Muscle layer of colon (tissue), 2 donors: ENCODE data around the gene NFKB1.

Experiments used
- H3K27ac ChIP-seq: one replicate; pipeline ENCODE4 v1.7.0; 2013; ENCODE audit warnings: low read depth, mild to moderate bottlenecking, low read length, moderate library complexity
- H3K27me3 ChIP-seq, 2 donors: one replicate each; pipeline ENCODE4 v1.7.0; 2013; ENCODE audit warnings: low read length in 2 of 2, mild to moderate bottlenecking in 2 of 2; ENCODE audit not compliant: insufficient read depth in 2 of 2, control insufficient read depth in 1 of 2
- H3K36me3 ChIP-seq: one replicate; pipeline ENCODE4 v1.7.0; 2013; ENCODE audit warnings: mild to moderate bottlenecking, low read length; ENCODE audit not compliant: insufficient read depth
- H3K4me1 ChIP-seq: one replicate; pipeline ENCODE4 v1.7.0; 2013; ENCODE audit warnings: mild to moderate bottlenecking, low read length; ENCODE audit not compliant: insufficient read depth
- H3K4me3 ChIP-seq, 2 donors: one replicate each; pipeline ENCODE4 v1.7.0; 2013; ENCODE audit warnings: low read length in 2 of 2, low read depth in 1 of 2, mild to moderate bottlenecking in 1 of 2, moderate library complexity in 1 of 2
- H3K9ac ChIP-seq: one replicate; pipeline ENCODE4 v1.7.0; 2013; ENCODE audit warnings: low read length
- H3K9me3 ChIP-seq: one replicate; pipeline ENCODE4 v1.7.0; 2013; ENCODE audit warnings: mild to moderate bottlenecking, low read length
- donor health status: abdominal sarcoma.
- donor health status: Adenocarcinoma of cecum.

NFKB1 gene

GRCh38 chr4:102521570-102521969, 20.4 kb downstream of the NFKB1 start:
- H3K9ac ChIP-seq = no peak overlapping the region
- no peaks in the 10 kb centered on the region for H3K27me3 ChIP-seq
- H3K9me3 ChIP-seq = peaks cover 4% of the 10 kb centered on the region
- peaks cover 15% of the 10 kb centered on the region for H3K4me1 ChIP-seq
- H3K36me3 ChIP-seq = no peaks in the 10 kb centered on the region
- no peak overlapping the region for H3K27ac ChIP-seq
- no peak overlapping the region for H3K4me3 ChIP-seq

- Histone ChIP-seq H3K27ac (no peak overlapping the region), H3K9ac (no peak overlapping the region), H3K27me3 (no peaks in the 10 kb centered on the region), H3K9me3 (no peaks in the 10 kb centered on the region), H3K4me1 (peaks cover 15% of the 10 kb centered on the region), H3K4me3 (no peak overlapping the region), H3K36me3 (no peaks in the 10 kb centered on the region)
These were observed 20.9 kb downstream of the NFKB1 start for GRCh38 chr4:102522031-102522440.

- H3K27me3 ChIP-seq = no peaks in the 10 kb centered on the region
- H3K9ac ChIP-seq = no peak overlapping the region
- H3K9me3 ChIP-seq = no peaks in the 10 kb centered on the region
- no peak overlapping the region for H3K27ac ChIP-seq
- H3K4me1 ChIP-seq = peaks cover 4% of the 10 kb centered on the region
- no peaks in the 10 kb centered on the region for H3K36me3 ChIP-seq
- no peak overlapping the region for H3K4me3 ChIP-seq
These were observed 23.5 kb downstream of the NFKB1 start for GRCh38 chr4:102524691-102525090.

- H3K27me3 ChIP-seq = no peaks in the 10 kb centered on the region
- H3K4me3 ChIP-seq = no peak overlapping the region
- H3K9me3 ChIP-seq = no peaks in the 10 kb centered on the region
- no peak overlapping the region for H3K9ac ChIP-seq
- H3K36me3 ChIP-seq = peaks cover 1% of the 10 kb centered on the region
- H3K4me1 ChIP-seq = peaks cover 4% of the 10 kb centered on the region
- H3K27ac ChIP-seq = no peak overlapping the region
These were observed 23.9 kb downstream of the NFKB1 start for GRCh38 chr4:102525097-102525496.

GRCh38 chr4:102525504-102525903, 24.3 kb downstream of the NFKB1 start:
- Histone ChIP-seq H3K36me3 (peaks cover 5% of the 10 kb centered on the region), H3K27ac (no peak overlapping the region), H3K9me3 (no peaks in the 10 kb centered on the region), H3K4me1 (peaks cover 4% of the 10 kb centered on the region), H3K27me3 (no peaks in the 10 kb centered on the region), H3K4me3 (no peak overlapping the region), H3K9ac (no peak overlapping the region)

GRCh38 chr4:102526532-102526931, 25.4 kb downstream of the NFKB1 start:
- Histone ChIP-seq H3K27ac (no peak overlapping the region), H3K4me3 (no peak overlapping the region), H3K9ac (no peak overlapping the region), H3K9me3 (no peaks in the 10 kb centered on the region), H3K27me3 (no peaks in the 10 kb centered on the region), H3K36me3 (peaks cover 8% of the 10 kb centered on the region), H3K4me1 (peaks cover 4% of the 10 kb centered on the region)

- H3K27ac ChIP-seq = no peak overlapping the region
- H3K36me3 ChIP-seq = peaks cover 8% of the 10 kb centered on the region
- H3K4me3 ChIP-seq = no peak overlapping the region
- H3K9me3 ChIP-seq = no peaks in the 10 kb centered on the region
- peaks cover 4% of the 10 kb centered on the region for H3K4me1 ChIP-seq
- no peaks in the 10 kb centered on the region for H3K27me3 ChIP-seq
- no peak overlapping the region for H3K9ac ChIP-seq
These were observed 26.6 kb downstream of the NFKB1 start for GRCh38 chr4:102527695-102528283.

GRCh38 chr4:102529977-102530376, 28.8 kb downstream of the NFKB1 start:
- no peak overlapping the region for H3K4me3 ChIP-seq
- H3K27ac ChIP-seq = no peak overlapping the region
- no peak overlapping the region for H3K9ac ChIP-seq
- no peaks in the 10 kb centered on the region for H3K4me1 ChIP-seq
- H3K9me3 ChIP-seq = no peaks in the 10 kb centered on the region
- peaks cover 11% of the 10 kb centered on the region for H3K36me3 ChIP-seq
- H3K27me3 ChIP-seq = no peaks in the 10 kb centered on the region

GRCh38 chr4:102530986-102531385, 29.8 kb downstream of the NFKB1 start:
- Histone ChIP-seq H3K4me1 (no peaks in the 10 kb centered on the region), H3K9ac (no peak overlapping the region), H3K27ac (no peak overlapping the region), H3K27me3 (no peaks in the 10 kb centered on the region), H3K36me3 (peaks cover 11% of the 10 kb centered on the region), H3K4me3 (no peak overlapping the region), H3K9me3 (no peaks in the 10 kb centered on the region)

- Histone ChIP-seq H3K4me1 (no peaks in the 10 kb centered on the region), H3K4me3 (no peak overlapping the region), H3K9ac (no peak overlapping the region), H3K9me3 (no peaks in the 10 kb centered on the region), H3K27ac (no peak overlapping the region), H3K36me3 (peaks cover 11% of the 10 kb centered on the region), H3K27me3 (no peaks in the 10 kb centered on the region)
These were observed 30.3 kb downstream of the NFKB1 start for GRCh38 chr4:102531462-102531861.

- no peak overlapping the region for H3K27ac ChIP-seq
- H3K9me3 ChIP-seq = no peaks in the 10 kb centered on the region
- no peak overlapping the region for H3K9ac ChIP-seq
- no peaks in the 10 kb centered on the region for H3K4me1 ChIP-seq
- H3K36me3 ChIP-seq = peaks cover 11% of the 10 kb centered on the region
- no peaks in the 10 kb centered on the region for H3K27me3 ChIP-seq
- H3K4me3 ChIP-seq = no peak overlapping the region
These were observed 32.2 kb downstream of the NFKB1 start for GRCh38 chr4:102533348-102533747.

GRCh38 chr4:102533904-102534303, 32.7 kb downstream of the NFKB1 start:
- Histone ChIP-seq H3K27me3 (no peaks in the 10 kb centered on the region), H3K4me3 (no peak overlapping the region), H3K36me3 (peaks cover 11% of the 10 kb centered on the region), H3K9ac (no peak overlapping the region), H3K4me1 (no peaks in the 10 kb centered on the region), H3K9me3 (no peaks in the 10 kb centered on the region), H3K27ac (no peak overlapping the region)
